HepG2 (cell line): ENCODE measurements around the gene ZNF665. TPM values are rescaled to one million over a fixed set of nuclear protein-coding genes. Genes with fewer than 3 reads are reported as not detected.
"Not testable (repeated sequence)": the region's sequence is repeated elsewhere in the genome, so short reads cannot be mapped to it uniquely, and the experiment has no call there.

Source experiments
- ATAC-seq: fragments of 200-7000 bp; cut with Tn5 transposase; 3 replicates; pipeline ENCODE4 v1.9.1; 2020; ENCODE audit warnings: mild to moderate bottlenecking, moderate library complexity
- BruUV-seq: library from RNA; stranded (reverse); fragments of 400-500 nt; replicated peaks from 2 replicates; lab custom pipeline; 2021; lab: Mats Ljungman, UMichigan
- CTCF ChIA-PET: fragments of 300-600 bp; formaldehyde crosslinking; extraction: SDS; loops from one replicate; lab custom pipeline; 2021; ENCODE audit warnings: low total read pairs, inconsistent platforms, low intra/inter-chr PET ratio; lab: Yijun Ruan, JAX
- POLR2A ChIA-PET: fragments of 350-600 bp; sonication (Branson Sonifier 250); formaldehyde crosslinking; loops from one replicate; lab custom pipeline; 2020; ENCODE audit warnings: antibody characterized with exemption, inconsistent platforms; lab: Yijun Ruan, JAX
- DNase-seq: peaks from one replicate; pipeline ENCODE4 v3.0.0-alpha.2; 2015; ENCODE audit warnings: low spot score
- FAIRE-seq: peaks from 3 replicates; lab custom pipeline; 2011; peaks lifted over from hg19 to GRCh38; lab: Jason Lieb, UNC
- H2AFZ ChIP-seq: one replicate; pipeline ENCODE4 v1.6.1; 2011; ENCODE audit warnings: low read length, inconsistent platforms
- H3K27ac ChIP-seq: fragments of 300-600 bp; 3 replicates; pipeline ENCODE4 v1.8.0; 2011; ENCODE audit warnings: mixed run types, mild to moderate bottlenecking, mixed read lengths, low read length, inconsistent platforms; ENCODE audit not compliant: insufficient read depth; ENCODE audit errors: extremely low read length
- H3K27me3 ChIP-seq, 2 experiments: fragments of 200-600 bp in 1 of 2; 2 replicates in 1 of 2; 3 replicates in 1 of 2; pipeline versions ENCODE4 v1.6.0 to v1.8.0; 2011; ENCODE audit warnings: low read length in 2 of 2, mild to moderate bottlenecking in 2 of 2, moderate library complexity in 2 of 2, inconsistent platforms in 1 of 2; ENCODE audit not compliant: insufficient read depth in 2 of 2, control insufficient read depth in 1 of 2
- H3K36me3 ChIP-seq, 2 experiments: fragments of 200-600 bp in 1 of 2; replicated peaks in 1 of 2; 2 replicates in 1 of 2; 3 replicates in 1 of 2; pipeline versions ENCODE4 v1.5.1 to v1.8.0; 2011; ENCODE audit warnings: low read length in 2 of 2, inconsistent platforms in 1 of 2; ENCODE audit not compliant: insufficient read depth in 2 of 2, control insufficient read depth in 1 of 2
- H3K4me1 ChIP-seq: 2 replicates; pipeline ENCODE4 v1.5.1; 2012; ENCODE audit warnings: low read length, inconsistent platforms; ENCODE audit not compliant: insufficient read depth
- H3K4me2 ChIP-seq: 2 replicates; pipeline ENCODE4 v1.6.0; 2011; ENCODE audit warnings: low read depth, low read length, inconsistent platforms
- H3K4me3 ChIP-seq, 3 experiments: fragments of 200-600 bp in 1 of 3; sonication (generic), shearing (Covaris generic) in 1 of 3; replicated peaks in 1 of 3; 2 replicates each; pipeline ENCODE4 v1.5.1; 2011 to 2016; ENCODE audit warnings: low read length in 3 of 3, inconsistent platforms in 2 of 3, low read depth in 2 of 3, mild to moderate bottlenecking in 2 of 3, control low read depth in 1 of 3, mixed read lengths in 1 of 3; ENCODE audit not compliant: insufficient read depth in 1 of 3
- H3K79me2 ChIP-seq: one replicate; pipeline ENCODE4 v1.6.1; 2011; ENCODE audit warnings: low read length, inconsistent platforms; ENCODE audit not compliant: insufficient read depth
- H3K9ac ChIP-seq: 2 replicates; pipeline ENCODE4 v1.6.0; 2011; ENCODE audit warnings: mild to moderate bottlenecking, low read depth, low read length, inconsistent platforms; ENCODE audit not compliant: insufficient read depth
- H3K9me3 ChIP-seq: 2 replicates; pipeline ENCODE4 v1.5.1; 2012; ENCODE audit warnings: mild to moderate bottlenecking, low read length
- H4K20me1 ChIP-seq: 2 replicates; pipeline ENCODE4 v1.6.0; 2011; ENCODE audit warnings: inconsistent platforms, mild to moderate bottlenecking, low read length, moderate library complexity; ENCODE audit not compliant: insufficient read depth
- ASH2L ChIP-seq: fragments of 300-600, 200-600 bp; sonication (generic); IDR thresholded peaks from 2 replicates; pipeline ENCODE4 v1.7.0; 2017; ENCODE audit warnings: low read depth, mild to moderate bottlenecking, moderate library complexity, mixed read lengths, low read length; ENCODE audit not compliant: insufficient read length
- CEBPG ChIP-seq: IDR thresholded peaks from 2 replicates; pipeline ENCODE4 v1.6.1; 2016
- HINFP ChIP-seq: sonication (generic); formaldehyde crosslinking; IDR thresholded peaks from 2 replicates; pipeline ENCODE4 v1.4.0; 2020; ENCODE audit warnings: low read depth, mild to moderate bottlenecking, missing genetic modification reagents
- HNF4A ChIP-seq: sonication (generic); formaldehyde crosslinking; IDR thresholded peaks from 2 replicates; pipeline ENCODE4 v1.4.0; 2020; ENCODE audit warnings: missing genetic modification reagents
- PATZ1 ChIP-seq: sonication (generic); formaldehyde crosslinking; IDR thresholded peaks from 2 replicates; pipeline ENCODE4 v1.4.0; 2020; ENCODE audit warnings: missing genetic modification reagents
- PAXIP1 ChIP-seq: sonication (generic); formaldehyde crosslinking; conservative IDR thresholded peaks from 2 replicates; pipeline ENCODE4 v1.4.0; 2020; ENCODE audit warnings: mild to moderate bottlenecking, missing genetic modification reagents, moderate library complexity
- SALL1 ChIP-seq: sonication (generic); formaldehyde crosslinking; IDR thresholded peaks from 2 replicates; pipeline ENCODE4 v1.8.0; 2022; ENCODE audit warnings: mild to moderate bottlenecking, missing genetic modification reagents
- SP5 ChIP-seq: IDR thresholded peaks from 2 replicates; pipeline ENCODE4 v1.6.1; 2016; ENCODE audit warnings: low read depth, borderline replicate concordance
- ZNF10 ChIP-seq: sonication (generic); formaldehyde crosslinking; IDR thresholded peaks from 2 replicates; pipeline ENCODE4 v1.4.0; 2020; ENCODE audit warnings: mild to moderate bottlenecking, low read depth, missing genetic modification reagents, borderline replicate concordance
- ZNF264 ChIP-seq: sonication (generic); formaldehyde crosslinking; IDR thresholded peaks from 2 replicates; pipeline ENCODE4 v1.4.0; 2020; ENCODE audit warnings: missing genetic modification reagents
- ZNF616 ChIP-seq: sonication (generic); formaldehyde crosslinking; IDR thresholded peaks from 2 replicates; pipeline ENCODE4 v1.5.0; 2020; ENCODE audit warnings: low read depth, mild to moderate bottlenecking, missing genetic modification reagents
- WGBS: methylation state at CpG from one replicate; pipeline ENCODE4 v1.1.6; 2017; ENCODE audit warnings: low lambda C conversion rate; 5-methylcytosine and 5-hydroxymethylcytosine counted together
- in situ Hi-C: cut with HindIII; loops from 2 replicates; pipeline ENCODE4 v1.10.0; 2017; ENCODE audit warnings: low pct_unique_long_range_greater_than_20kb; ENCODE audit not compliant: extremely low pct_ligation_motif_present
- intact Hi-C: fragments of 100-400 bp; cut with micrococcal nuclease; formaldehyde crosslinking; loops from one replicate; pipeline ENCODE4 v1.10.0; 2022; ENCODE audit not compliant: unreplicated experiment
- polyA plus RNA-seq, 8 experiments: library from polyadenylated mRNA; depleted of rRNA in 3 of 8; stranded (reverse) in 7 of 8; unstranded in 1 of 8; fragments of >200 nt; fragmentation: Illumina TruSeq in 4 of 8; extraction: Trizol in 4 of 8; gene quantifications; 2 replicates each; pipeline versions ENCODE4 v1.2.1 to v1.2.3, GENCODE V29; 2011 to 2016; ENCODE audit warnings: low read depth in 4 of 8, missing spikeins in 1 of 8, mixed read lengths in 1 of 8; ENCODE audit not compliant: insufficient read depth in 1 of 8
- total RNA-seq, 5 experiments: library from RNA; depleted of rRNA; stranded (reverse); fragments of >200 nt; fragmentation: Illumina TruSeq; extraction: Trizol; gene quantifications; 2 replicates each; pipeline ENCODE4 v1.2.3, GENCODE V29; 2016; ENCODE audit warnings: low read depth in 1 of 5

ZNF665 gene
- total and polyA plus RNA-seq, 2 of the 13 experiments (the other 11 are each of a cell fraction or from before 2014, with no cell fraction given), result 0.45 to 0.49 TPM

GRCh38 chr19:53130506-53130905 lies 62.7 kb downstream of the ZNF665 start (continued):
- TF ChIP-seq HINFP, result no peak
- no peak for TF ChIP-seq ZNF10 (CRISPR knock-in tag)
- TF ChIP-seq ASH2L, result no peak
- no peak for TF ChIP-seq SP5 (CRISPR knock-in tag)
- TF ChIP-seq ZNF616, result no peak
- no peak for TF ChIP-seq ZNF264 (CRISPR knock-in tag)

GRCh38 chr19:53126733-53127526 lies 66.2 kb downstream of the ZNF665 start:
- H3K27ac ChIP-seq, result peak overlapping the region; percentile 77
- H4K20me1 ChIP-seq, DNase-seq, in situ Hi-C loops, POLR2A ChIA-PET, H3K27me3 ChIP-seq, H3K79me2 ChIP-seq, BruUV-seq, intact Hi-C loops, CTCF ChIA-PET, H2AFZ ChIP-seq, H3K36me3 ChIP-seq: not testable (repeated sequence)
- H3K4me2 ChIP-seq, result peak overlapping the region; percentile 57
- TF ChIP-seq PAXIP1 (CRISPR knock-in tag) (peak; percentile 55), CEBPG (CRISPR knock-in tag) (0 out of 2 replicates have a peak, but pooled peaks have one; percentile 15), PATZ1 (CRISPR knock-in tag) (0 out of 2 replicates have a peak, but pooled peaks have one; percentile 12), HNF4A (CRISPR knock-in tag) (peak; percentile 38; the same call in 1 of the 2 replicates), SALL1 (CRISPR knock-in tag) (0 out of 2 replicates have a peak, but pooled peaks have one; percentile 11)
- H3K4me3 ChIP-seq, result 0 out of 6 replicates have a peak overlapping the region, but pooled peaks of 1 of the 3 experiments have one; percentile 15
- peaks cover 37% of the 10 kb centered on the region for H3K4me1 ChIP-seq
- 14% methylated on average over 6 of the region's 15 CpGs for WGBS
- peaks cover 11% of the 10 kb centered on the region; the same call in 1 of the 2 replicates for H3K9me3 ChIP-seq
- FAIRE-seq (peak; percentile 91), ATAC-seq (peak; percentile 93)
- H3K9ac ChIP-seq, result peak overlapping the region; percentile 27
